Myocyte (in vitro differentiated cells): ENCODE results near the gene BBS12. TPM values are rescaled to one million over a fixed set of nuclear protein-coding genes. Genes with fewer than 3 reads are reported as not detected.

Source experiments
- DNase-seq: peaks from one replicate; pipeline ENCODE4 v3.0.0-alpha.2; 2012; ENCODE audit warnings: low read depth
- total RNA-seq: library from RNA; depleted of rRNA; stranded (reverse); fragments of >200 nt; gene quantifications from 2 replicates; pipeline ENCODE4 v1.2.3, GENCODE V29; 2014

Gene BBS12
- total RNA-seq, 1 donor from 2014 or later = 7.8 TPM

DNA sequence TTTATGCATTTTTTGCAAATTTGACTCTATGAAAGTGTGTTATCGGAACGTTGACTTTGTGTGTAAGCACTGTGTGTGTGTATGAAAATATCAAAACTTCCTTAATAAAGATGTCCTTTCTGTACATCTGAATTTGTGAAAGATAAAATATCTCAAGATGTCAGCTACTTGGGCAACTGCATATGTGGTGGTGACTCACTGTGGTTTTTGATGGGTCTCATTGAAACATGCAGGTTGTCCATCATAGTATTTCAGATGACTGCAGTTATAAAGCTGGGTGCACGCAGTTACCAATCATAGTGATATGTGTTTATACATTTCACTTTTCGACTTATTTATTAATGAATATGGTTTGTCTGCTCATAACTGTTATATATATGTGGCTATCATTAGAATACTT is 19.7 kb upstream of the BBS12 start:
- peak; percentile 24 for DNase-seq

DNA sequence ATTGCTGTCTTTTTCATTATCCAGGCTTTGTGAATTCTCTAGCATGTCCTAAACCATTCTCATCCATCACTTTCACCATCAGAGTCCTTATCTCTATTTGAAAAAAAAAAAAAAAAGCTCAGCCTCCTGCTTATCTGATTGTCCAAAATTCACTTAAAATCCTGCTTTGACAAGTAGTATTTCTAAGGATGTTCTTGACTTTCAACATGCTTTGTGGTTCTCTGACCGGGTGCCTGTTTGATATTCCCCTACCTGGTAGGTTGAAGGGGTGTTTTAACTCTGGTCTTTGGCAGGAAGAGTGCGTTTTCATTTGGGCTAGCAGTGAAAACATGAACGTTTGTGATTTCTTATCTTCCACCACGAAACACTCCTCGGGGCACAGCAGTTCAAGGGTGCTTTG is 17.3 kb upstream of the BBS12 start:
- no peak for DNase-seq

DNA sequence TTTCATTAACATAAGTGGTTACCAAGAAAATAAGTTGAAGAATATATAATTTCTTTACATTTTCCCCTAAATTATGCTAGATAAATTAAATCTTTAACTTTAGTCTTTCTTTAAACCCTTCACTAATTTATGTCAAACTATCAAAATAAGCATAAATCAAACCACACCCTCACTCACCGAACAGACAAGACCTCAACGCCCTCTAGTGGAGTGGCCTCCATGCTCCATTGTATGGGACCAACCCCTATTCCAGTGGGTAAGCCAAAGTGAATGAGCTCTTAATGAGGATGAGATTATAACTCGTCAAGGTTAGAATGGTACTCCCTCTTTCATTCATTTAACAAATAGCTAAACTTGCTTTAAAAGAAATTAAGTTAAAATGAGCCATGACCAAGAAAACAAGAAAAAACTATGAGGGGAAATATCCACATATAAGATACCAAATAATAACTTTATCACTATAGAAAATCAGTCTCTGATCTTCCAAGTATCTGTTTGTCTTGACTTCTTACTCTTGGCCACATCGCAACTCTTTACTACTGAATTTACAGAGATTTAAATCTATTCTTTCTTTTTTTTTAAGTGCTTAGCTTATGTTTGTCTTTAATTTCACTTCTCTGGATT is 15.6 kb upstream of the BBS12 start:
- peak; percentile 80 for DNase-seq

GRCh38 chr4:122718281-122718680 is 14.2 kb upstream of the BBS12 start:
- DNase-seq = no peak

GRCh38 chr4:122722256-122722655 is 10.2 kb upstream of the BBS12 start:
- no peak for DNase-seq

- peak; percentile 64 for DNase-seq
These were observed 3.6 kb upstream of the BBS12 start for GRCh38 chr4:122728856-122729255.

DNA sequence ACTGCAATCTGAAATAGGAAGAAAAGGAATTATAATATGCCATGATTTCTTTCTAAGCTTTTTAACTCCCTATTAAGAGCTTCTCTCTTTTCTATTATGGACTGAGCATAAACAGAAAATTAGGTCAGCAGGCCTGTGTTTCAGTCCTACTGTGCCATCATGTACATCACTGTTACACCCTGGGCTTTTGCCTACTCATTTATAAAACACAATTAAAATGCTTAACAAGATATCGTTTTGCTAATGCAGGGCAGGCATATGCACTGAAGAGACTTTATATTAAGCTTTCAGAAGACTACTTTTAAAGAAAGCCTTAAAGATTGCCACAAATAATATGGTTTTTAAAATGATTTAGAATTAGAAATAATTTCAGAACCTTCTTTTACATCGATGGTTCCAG is 828 bp upstream of the BBS12 start:
- DNase-seq = no peak

- DNase-seq = no peak
These were observed 1.2 kb downstream of the BBS12 start for GRCh38 chr4:122733787-122734120.

- DNase-seq = peak; percentile 70
These were observed 6.7 kb downstream of the BBS12 start for GRCh38 chr4:122739174-122739573.

GRCh38 chr4:122742933-122743829 is 10.7 kb downstream of the BBS12 start:
- no peak for DNase-seq

GRCh38 chr4:122744229-122744628 is 11.7 kb downstream of the BBS12 start:
- no peak for DNase-seq

DNA sequence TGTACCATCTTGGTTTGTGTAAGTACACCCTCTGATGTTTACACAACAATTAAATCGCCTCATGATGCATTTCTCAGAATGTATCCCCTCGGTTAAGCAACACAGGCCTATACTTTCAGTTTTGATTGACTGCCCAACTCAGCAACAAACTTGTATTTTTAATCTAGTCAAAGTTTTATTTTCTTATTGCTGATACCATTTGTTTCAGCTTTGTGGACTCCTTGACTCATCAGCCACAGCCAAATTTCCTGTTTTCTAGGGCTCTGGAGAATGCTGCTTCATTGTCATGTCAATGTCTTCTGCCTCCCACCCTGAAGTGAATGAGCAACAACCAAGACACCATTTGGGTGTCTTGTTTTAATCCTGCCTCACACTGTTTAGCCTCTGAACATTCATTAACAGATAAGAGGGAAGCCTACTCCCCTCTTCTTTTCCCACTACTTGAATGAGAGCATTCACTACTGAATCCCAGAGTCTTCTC is 14.0 kb downstream of the BBS12 start:
- no peak for DNase-seq

DNA sequence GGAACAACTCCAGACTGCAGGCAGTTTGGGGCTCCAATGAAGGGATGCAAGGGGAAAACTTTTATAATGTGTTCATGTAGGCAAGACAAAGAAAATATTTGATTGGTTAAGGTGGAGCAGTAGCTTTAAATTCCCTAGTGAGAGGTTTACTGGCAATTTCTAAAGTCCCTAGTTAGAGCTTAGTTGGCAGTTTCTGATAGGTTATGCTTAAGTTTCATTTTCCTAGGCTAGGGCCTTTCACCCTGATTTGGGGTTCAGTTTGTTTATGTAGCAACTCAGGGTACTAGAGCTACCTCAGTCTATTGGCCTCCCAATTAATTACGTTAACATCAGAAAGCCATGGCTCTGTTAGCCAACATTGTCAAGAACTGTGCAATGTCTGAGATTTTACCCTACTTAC is 14.6 kb downstream of the BBS12 start:
- no peak for DNase-seq

DNA sequence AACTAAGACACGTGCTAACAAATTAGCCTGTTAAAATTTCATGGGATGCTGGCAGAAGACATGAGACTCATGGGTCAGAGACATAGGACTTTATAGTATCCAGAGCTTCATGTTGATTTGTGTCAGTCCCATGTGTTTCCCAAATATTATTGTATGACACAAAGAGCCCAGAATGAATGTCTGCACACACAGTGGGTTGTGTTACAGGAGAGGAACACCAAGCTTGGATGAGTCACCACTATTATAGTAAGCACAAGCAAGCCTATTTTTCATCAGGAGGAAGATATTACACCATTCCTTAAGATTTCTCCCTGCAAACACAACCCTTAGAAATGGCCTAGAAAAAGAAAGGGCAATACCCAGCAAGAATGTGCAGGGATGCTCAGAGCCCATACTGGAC is 15.4 kb downstream of the BBS12 start:
- DNase-seq = peak; percentile 43

DNA sequence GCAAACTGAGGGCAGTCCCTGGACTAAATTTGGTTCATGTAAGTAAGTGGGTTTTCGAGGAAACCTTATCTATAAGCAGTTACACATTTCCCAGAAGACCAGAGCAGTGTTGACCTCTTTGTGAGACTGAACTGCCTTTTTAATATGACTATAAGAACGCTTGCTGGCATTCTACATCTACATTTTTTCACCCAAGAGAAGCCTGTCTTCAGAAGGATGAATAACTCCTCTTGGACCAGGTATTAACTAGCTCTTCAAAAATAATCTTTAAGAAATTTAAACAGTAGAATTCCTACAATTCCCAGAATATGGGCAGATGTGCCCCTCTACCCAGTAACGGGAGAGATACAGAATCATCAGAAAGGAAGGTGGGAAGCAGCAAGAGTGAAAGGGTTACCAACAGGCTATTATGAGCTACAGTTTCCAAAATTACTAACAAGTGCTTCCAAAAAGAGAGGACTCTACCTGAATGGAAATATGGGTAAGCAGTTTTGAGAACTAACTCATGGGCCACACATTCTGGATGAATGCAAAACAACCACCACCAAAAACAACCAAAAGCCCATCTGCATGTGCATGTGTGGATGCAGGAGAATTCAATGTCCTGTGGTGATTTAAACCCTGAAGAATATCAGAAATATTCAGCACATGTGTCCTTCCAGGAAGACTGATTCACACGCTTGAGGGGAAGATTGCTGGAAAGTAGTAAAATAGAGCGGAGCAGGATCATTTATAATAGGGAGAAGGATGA is 17.4 kb downstream of the BBS12 start:
- DNase-seq = no peak

DNA sequence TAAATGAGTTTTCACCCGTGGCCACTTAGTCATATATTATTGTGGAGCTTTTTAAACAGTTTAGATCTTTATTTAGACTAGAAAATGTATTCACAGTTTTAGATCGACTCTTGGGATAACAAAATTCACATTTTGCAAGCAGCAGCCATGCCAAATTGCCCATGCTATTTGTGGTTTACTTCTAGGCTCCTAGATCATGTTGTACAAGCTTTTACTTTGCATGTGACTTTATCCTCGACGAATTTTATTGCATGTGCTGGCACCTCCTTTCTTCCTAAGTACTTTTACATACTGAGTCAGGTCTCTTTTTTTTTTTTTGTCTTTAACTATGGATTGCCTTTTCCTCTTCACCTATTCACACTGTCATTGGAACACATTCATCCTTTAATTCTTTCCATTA is 23.2 kb downstream of the BBS12 start:
- no peak for DNase-seq

- peak; percentile 55 for DNase-seq
These were observed 25.5 kb downstream of the BBS12 start for GRCh38 chr4:122758033-122758432.

GRCh38 chr4:122759639-122760310 is 27.3 kb downstream of the BBS12 start:
- DNase-seq = no peak

DNA sequence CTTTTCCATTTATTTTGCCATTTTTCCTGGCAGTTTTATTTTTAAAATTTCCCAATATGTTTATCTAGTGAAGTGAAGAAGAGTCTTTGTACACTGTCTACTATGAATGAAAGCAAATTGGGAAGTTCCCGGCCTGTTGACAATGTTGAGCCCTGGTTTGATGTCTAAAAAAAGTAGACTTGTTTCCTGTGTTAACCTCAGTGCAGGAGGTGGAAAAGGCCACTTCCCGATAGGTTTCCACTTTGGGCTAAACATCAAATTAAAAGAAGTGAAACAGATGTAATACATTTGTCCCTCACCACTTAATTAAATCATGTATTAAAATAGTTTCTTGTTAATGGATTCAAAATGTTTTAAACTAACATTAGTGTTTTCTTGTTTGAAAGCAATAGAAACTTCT is 30.0 kb downstream of the BBS12 start:
- DNase-seq = no peak

GRCh38 chr4:122762966-122763716 is 30.6 kb downstream of the BBS12 start:
- DNase-seq = no peak
